ENCODE results near the gene GATA6.

DNA sequence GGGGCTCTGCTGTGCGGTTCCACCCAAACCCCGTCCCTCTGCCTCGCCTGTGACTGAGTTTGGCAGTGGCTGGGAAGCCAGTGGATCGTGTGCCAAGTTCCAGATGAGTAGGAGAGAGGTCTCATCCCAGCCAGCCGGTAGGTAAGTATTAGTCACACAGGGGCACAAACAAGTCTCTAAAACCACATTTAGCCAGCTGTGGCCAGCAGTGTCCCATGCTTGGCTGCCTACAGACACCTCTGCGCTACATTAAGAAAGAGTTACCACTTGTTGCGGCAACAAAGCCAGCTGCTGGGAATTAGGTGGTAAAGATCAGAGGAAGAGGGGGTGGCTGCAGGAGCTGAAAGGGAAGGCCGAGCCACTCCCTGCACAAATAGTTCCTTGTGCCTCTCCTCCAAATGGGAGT lies 81.2 kb downstream of the GATA6 start:
- TF ChIP-seq TAF1 (IDR thresholded peaks at IDR 0.05; ENCODE audit: borderline replicate concordance, low read depth, low read length) (no peak), ZNF274 (IDR thresholded peaks at IDR 0.05; ENCODE audit: insufficient read depth, insufficient read length) (no peak), YY1 (IDR thresholded peaks at IDR 0.05; ENCODE audit: low read depth, low read length) (no peak), POLR2AphosphoS5 (IDR thresholded peaks at IDR 0.05; ENCODE audit: low read length) (no peak), BCL11A (IDR thresholded peaks at IDR 0.05; ENCODE audit: low read depth, low read length) (no peak), ZNF207 (IDR thresholded peaks at IDR 0.05; ENCODE audit: borderline replicate concordance) (no peak), MTA3 (IDR thresholded peaks at IDR 0.05; ENCODE audit: borderline replicate concordance, low read length) (no peak), ETV6 (conservative IDR thresholded peaks at IDR 0.05 in 1 of 2, IDR thresholded peaks at IDR 0.05 in 1 of 2; ENCODE audit: borderline replicate concordance in 1 of 2, low read depth in 1 of 2) (no peak), EP300 (IDR thresholded peaks at IDR 0.05; ENCODE audit: borderline replicate concordance in 1 of 2, control insufficient read depth in 1 of 2, low read depth in 2 of 2, low read length in 2 of 2) (no peak), RFX5 (IDR thresholded peaks at IDR 0.05; ENCODE audit: low read depth, low read length) (no peak), BMI1 (IDR thresholded peaks at IDR 0.05; ENCODE audit: borderline replicate concordance) (no peak)
- TF ChIP-seq, protein P1, sequence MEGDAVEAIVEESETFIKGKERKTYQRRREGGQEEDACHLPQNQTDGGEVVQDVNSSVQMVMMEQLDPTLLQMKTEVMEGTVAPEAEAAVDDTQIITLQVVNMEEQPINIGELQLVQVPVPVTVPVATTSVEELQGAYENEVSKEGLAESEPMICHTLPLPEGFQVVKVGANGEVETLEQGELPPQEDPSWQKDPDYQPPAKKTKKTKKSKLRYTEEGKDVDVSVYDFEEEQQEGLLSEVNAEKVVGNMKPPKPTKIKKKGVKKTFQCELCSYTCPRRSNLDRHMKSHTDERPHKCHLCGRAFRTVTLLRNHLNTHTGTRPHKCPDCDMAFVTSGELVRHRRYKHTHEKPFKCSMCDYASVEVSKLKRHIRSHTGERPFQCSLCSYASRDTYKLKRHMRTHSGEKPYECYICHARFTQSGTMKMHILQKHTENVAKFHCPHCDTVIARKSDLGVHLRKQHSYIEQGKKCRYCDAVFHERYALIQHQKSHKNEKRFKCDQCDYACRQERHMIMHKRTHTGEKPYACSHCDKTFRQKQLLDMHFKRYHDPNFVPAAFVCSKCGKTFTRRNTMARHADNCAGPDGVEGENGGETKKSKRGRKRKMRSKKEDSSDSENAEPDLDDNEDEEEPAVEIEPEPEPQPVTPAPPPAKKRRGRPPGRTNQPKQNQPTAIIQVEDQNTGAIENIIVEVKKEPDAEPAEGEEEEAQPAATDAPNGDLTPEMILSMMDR (IDR thresholded peaks at IDR 0.05 in 2 of 3, conservative IDR thresholded peaks at IDR 0.05 in 1 of 3; ENCODE audit: control insufficient read depth in 2 of 3, extremely low read depth in 1 of 3, insufficient read depth in 1 of 3, low read depth in 3 of 3, low read length in 3 of 3): no peak
- TF ChIP-seq, protein P2, sequence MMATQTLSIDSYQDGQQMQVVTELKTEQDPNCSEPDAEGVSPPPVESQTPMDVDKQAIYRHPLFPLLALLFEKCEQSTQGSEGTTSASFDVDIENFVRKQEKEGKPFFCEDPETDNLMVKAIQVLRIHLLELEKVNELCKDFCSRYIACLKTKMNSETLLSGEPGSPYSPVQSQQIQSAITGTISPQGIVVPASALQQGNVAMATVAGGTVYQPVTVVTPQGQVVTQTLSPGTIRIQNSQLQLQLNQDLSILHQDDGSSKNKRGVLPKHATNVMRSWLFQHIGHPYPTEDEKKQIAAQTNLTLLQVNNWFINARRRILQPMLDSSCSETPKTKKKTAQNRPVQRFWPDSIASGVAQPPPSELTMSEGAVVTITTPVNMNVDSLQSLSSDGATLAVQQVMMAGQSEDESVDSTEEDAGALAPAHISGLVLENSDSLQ (IDR thresholded peaks at IDR 0.05): no peak
- TF ChIP-seq, protein P3, sequence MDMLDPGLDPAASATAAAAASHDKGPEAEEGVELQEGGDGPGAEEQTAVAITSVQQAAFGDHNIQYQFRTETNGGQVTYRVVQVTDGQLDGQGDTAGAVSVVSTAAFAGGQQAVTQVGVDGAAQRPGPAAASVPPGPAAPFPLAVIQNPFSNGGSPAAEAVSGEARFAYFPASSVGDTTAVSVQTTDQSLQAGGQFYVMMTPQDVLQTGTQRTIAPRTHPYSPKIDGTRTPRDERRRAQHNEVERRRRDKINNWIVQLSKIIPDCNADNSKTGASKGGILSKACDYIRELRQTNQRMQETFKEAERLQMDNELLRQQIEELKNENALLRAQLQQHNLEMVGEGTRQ (IDR thresholded peaks at IDR 0.05; ENCODE audit: borderline replicate concordance, low read depth, low read length): no peak

Measured in GM12878 (cell line).